ENCODE results near the gene ZNF423. TPM values are rescaled to one million over a fixed set of nuclear protein-coding genes. Genes with fewer than 3 reads are reported as not detected.

The ZNF423 gene
- total RNA-seq, 6 experiments from 2014 or later, result not detected

DNA sequence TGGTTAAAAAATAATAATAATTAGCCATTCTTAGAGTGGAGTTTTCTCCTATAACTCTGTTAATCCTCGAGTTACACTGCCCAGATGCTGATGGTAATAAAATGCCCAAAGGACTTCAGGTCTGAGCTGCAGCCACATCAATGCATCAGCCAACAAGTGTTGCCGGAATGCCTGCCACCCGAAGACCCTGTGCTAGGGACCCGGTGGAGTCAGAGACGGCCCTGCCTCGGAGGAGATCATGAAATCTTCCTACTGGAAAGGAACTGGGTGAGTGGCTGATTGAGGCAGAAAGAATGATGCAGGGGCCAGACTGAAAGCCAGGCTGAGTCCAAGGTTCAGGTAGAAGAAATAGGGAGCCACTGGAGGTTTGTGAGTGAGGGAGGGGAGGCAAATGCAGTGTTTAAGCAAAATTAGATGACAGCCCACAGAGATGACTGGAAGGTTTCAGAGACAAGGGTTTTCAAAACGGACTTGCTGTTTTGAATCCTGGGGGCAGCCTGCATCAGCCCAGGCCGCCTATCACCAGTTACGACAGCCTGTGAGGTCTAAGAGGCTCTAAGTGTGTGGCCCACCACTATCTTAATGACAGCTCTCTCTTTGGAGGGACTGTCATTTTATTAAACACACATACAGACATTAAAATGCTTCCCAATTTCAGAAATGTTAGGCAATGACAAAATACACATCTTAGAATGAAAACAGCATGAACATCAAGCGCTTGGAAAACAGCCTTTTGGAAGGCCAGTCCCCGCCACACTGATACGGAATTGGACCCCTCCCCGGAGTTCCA, 100.0 kb downstream of the ZNF423 start:
- H3K9me3 Mint-ChIP-seq, result no peaks in the 10 kb centered on the region
- H3K4me1 Mint-ChIP-seq (ENCODE audit: low read depth), result 0 out of 2 replicates have a peak, but pooled peaks cover 6% of the 10 kb centered on the region
- no peaks in the 10 kb centered on the region for H3K36me3 Mint-ChIP-seq (ENCODE audit: low read depth)
- H3K27me3 Mint-ChIP-seq (ENCODE audit: insufficient read depth), result peaks cover 10% of the 10 kb centered on the region
- DNase-seq, result no peak
- TF ChIP-seq, protein P1, sequence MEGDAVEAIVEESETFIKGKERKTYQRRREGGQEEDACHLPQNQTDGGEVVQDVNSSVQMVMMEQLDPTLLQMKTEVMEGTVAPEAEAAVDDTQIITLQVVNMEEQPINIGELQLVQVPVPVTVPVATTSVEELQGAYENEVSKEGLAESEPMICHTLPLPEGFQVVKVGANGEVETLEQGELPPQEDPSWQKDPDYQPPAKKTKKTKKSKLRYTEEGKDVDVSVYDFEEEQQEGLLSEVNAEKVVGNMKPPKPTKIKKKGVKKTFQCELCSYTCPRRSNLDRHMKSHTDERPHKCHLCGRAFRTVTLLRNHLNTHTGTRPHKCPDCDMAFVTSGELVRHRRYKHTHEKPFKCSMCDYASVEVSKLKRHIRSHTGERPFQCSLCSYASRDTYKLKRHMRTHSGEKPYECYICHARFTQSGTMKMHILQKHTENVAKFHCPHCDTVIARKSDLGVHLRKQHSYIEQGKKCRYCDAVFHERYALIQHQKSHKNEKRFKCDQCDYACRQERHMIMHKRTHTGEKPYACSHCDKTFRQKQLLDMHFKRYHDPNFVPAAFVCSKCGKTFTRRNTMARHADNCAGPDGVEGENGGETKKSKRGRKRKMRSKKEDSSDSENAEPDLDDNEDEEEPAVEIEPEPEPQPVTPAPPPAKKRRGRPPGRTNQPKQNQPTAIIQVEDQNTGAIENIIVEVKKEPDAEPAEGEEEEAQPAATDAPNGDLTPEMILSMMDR (IDR thresholded peaks at IDR 0.05), result no peak
- no peak overlapping the region for H3K4me3 Mint-ChIP-seq
- H3K27ac Mint-ChIP-seq, result no peak overlapping the region

DNA sequence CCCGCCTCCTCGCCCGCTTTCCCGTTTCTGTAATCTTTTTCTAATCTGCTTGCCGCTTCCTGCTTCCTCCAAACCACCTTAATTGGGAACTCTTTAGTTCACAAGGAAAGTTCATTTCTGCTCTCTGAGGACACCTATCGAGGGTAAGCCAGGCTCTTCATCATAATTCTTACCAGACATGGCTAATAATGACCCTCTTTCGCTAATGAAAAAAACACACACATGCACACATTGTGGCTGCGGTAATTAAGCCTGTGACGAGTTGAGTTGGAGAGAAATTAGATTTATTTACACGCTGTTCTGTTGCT, 100.6 kb downstream of the ZNF423 start:
- Mint-ChIP-seq H3K4me1 (ENCODE audit: low read depth) (0 out of 2 replicates have a peak, but pooled peaks cover 6% of the 10 kb centered on the region), H3K36me3 (ENCODE audit: low read depth) (no peaks in the 10 kb centered on the region), H3K27ac (no peak overlapping the region), H3K4me3 (no peak overlapping the region; the same call in 1 of the 2 replicates), H3K9me3 (no peaks in the 10 kb centered on the region), H3K27me3 (ENCODE audit: insufficient read depth) (peaks cover 12% of the 10 kb centered on the region)
- TF ChIP-seq, protein P1 (IDR thresholded peaks at IDR 0.05), result peak; percentile 26; the same call in 1 of the 2 replicates
- DNase-seq, result no peak

DNA sequence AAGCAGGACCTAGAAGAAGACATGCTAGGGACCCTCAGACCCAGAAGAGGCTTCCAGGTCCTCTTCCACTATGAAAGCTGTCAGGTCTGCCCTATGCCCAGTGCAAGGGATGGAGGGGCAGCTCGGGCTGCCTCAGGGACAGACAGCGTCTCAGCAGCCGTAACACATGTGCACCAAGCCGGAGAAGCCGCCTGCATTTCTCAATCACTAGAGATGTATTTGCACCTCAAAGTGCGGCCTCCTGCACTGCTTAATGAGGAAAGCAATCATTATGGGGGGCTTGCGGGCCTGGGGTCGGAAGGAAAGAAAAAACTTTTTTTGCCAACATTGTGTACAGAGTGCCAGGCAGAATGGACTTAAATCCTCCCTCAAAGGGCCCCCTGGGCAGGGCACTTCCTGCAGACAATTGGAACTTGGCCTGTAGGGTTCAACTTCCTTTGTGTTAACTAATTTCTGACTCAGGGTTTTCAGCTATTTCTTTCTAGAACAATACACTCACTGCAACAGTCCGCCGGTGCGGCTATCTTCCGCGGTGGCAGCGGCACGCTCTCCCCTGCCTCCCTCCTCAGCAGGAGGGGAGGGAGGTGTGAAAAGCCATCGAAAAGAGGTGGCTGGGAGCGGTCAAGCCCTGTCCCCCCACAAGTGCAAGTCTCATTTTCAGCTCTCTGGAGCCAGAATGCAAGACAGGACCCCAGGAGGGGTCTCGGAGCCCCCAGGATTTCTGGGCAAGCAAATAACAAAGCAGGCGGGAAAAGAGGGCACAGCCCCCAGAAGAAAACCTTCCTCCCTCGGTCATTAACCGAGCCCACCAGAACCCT, 101.2 kb downstream of the ZNF423 start:
- H3K4me1 Mint-ChIP-seq (ENCODE audit: low read depth), result 0 out of 2 replicates have a peak, but pooled peaks cover 6% of the 10 kb centered on the region
- TF ChIP-seq, protein P1 (IDR thresholded peaks at IDR 0.05), result no peak
- no peak overlapping the region for H3K27ac Mint-ChIP-seq
- H3K4me3 Mint-ChIP-seq, result no peak overlapping the region
- DNase-seq, result no peak
- H3K27me3 Mint-ChIP-seq (ENCODE audit: insufficient read depth), result peaks cover 12% of the 10 kb centered on the region
- no peaks in the 10 kb centered on the region for H3K9me3 Mint-ChIP-seq
- H3K36me3 Mint-ChIP-seq (ENCODE audit: low read depth), result no peaks in the 10 kb centered on the region

DNA sequence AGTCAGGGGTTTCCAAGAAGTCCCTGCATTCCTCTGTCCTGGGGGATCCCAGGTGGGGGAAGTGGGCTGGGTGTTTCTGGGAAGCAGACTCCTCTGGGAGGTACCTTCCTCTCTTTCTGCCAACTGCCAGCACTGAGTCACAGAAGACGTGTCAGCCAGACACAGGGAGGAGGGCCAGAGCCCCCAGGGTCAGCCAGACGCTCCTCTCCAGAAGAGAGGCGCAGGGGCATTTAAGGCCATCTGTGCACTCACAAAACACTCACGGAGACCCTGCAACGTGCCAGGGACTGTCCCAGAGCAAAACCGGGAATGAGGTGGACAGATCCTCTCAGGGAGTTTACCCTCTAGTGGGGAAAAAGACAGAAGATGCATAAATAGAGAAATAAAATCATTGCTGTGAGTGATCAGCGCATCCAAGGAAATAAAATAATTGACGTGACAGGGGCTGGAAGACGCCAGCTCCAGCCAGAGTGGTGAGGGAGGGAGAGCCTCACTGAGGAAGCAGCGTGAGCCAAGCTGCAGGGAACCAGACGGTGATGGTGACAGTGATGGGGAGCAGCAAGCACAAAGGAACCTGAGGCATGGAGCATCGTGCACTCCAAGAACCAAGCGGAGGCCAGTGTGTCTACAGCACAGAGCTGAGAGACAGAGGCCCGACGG, 105.4 kb downstream of the ZNF423 start:
- Mint-ChIP-seq H3K4me3 (no peak overlapping the region), H3K27ac (no peak overlapping the region), H3K27me3 (ENCODE audit: insufficient read depth) (peaks cover 13% of the 10 kb centered on the region), H3K4me1 (ENCODE audit: low read depth) (0 out of 2 replicates have a peak, but pooled peaks cover 6% of the 10 kb centered on the region), H3K36me3 (ENCODE audit: low read depth) (no peaks in the 10 kb centered on the region), H3K9me3 (no peaks in the 10 kb centered on the region; the same call in 1 of the 2 replicates)
- TF ChIP-seq, protein P1 (IDR thresholded peaks at IDR 0.05), result no peak
- DNase-seq, result no peak

DNA sequence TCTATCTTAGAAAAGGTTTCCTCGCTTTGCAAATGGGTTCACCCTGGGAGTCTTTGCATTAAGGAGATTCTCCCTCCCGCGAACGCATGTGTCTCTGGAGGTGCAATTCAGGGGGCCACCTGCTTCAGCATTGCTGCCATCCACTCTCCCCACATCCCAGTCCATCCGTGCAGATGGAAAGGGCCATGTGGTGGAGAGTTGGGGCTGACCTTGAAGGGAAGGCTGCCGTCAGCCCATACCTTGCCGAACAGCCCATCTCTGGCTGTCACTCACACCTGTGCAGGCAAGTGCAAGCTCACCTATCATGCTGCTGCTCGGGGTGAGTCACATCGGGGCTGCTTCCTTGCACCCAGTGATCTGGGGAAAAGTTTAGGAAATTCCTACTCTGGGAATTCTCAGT, 106.1 kb downstream of the ZNF423 start:
- no peaks in the 10 kb centered on the region for H3K36me3 Mint-ChIP-seq (ENCODE audit: low read depth)
- no peaks in the 10 kb centered on the region; the same call in 1 of the 2 replicates for H3K9me3 Mint-ChIP-seq
- no peak overlapping the region for H3K4me3 Mint-ChIP-seq
- TF ChIP-seq, protein P1 (IDR thresholded peaks at IDR 0.05), result no peak
- H3K27ac Mint-ChIP-seq, result no peak overlapping the region
- H3K27me3 Mint-ChIP-seq (ENCODE audit: insufficient read depth), result peaks cover 13% of the 10 kb centered on the region
- no peak for DNase-seq
- no peaks in the 10 kb centered on the region for H3K4me1 Mint-ChIP-seq (ENCODE audit: low read depth)
